Keratinocyte (primary cell): ENCODE results near the gene CCNY. TPM values are rescaled to one million over a fixed set of nuclear protein-coding genes. Genes with fewer than 3 reads are reported as not detected.

ENCODE experiments used
- DNase-seq: peaks from one replicate; pipeline ENCODE4 v3.0.0-alpha.2; 2011; ENCODE audit warnings: low read depth, missing footprints, low spot score
- FAIRE-seq: peaks from 2 replicates; lab custom pipeline; 2011; peaks lifted over from hg19 to GRCh38; lab: Jason Lieb, UNC
- H2AFZ ChIP-seq: 2 replicates; pipeline ENCODE4 v1.6.0; 2012; ENCODE audit warnings: low read length, control low read depth, inconsistent platforms; ENCODE audit not compliant: control insufficient read depth
- H3K27ac ChIP-seq: 2 replicates; pipeline ENCODE4 v1.5.1; 2011; ENCODE audit warnings: low read length; ENCODE audit not compliant: control insufficient read depth, insufficient read depth
- H3K27me3 ChIP-seq: 3 replicates; pipeline ENCODE4 v1.6.0; 2011; ENCODE audit warnings: low read length; ENCODE audit not compliant: control insufficient read depth, insufficient read depth; ENCODE audit errors: extremely low read depth
- H3K36me3 ChIP-seq, 2 experiments: 2 replicates in 1 of 2; 3 replicates in 1 of 2; pipeline ENCODE4 v1.5.1; 2011; ENCODE audit warnings: low read length in 2 of 2, mild to moderate bottlenecking in 1 of 2; ENCODE audit not compliant: control insufficient read depth in 2 of 2, insufficient read depth in 2 of 2; ENCODE audit errors: extremely low read depth in 1 of 2
- H3K4me1 ChIP-seq: 3 replicates; pipeline ENCODE4 v1.5.1; 2011; ENCODE audit warnings: low read length; ENCODE audit not compliant: control insufficient read depth, insufficient read depth; ENCODE audit errors: extremely low read depth
- H3K4me2 ChIP-seq: 3 replicates; pipeline ENCODE4 v1.6.0; 2011; ENCODE audit warnings: low read depth, low read length; ENCODE audit not compliant: control insufficient read depth, insufficient read depth; ENCODE audit errors: extremely low read depth
- H3K4me3 ChIP-seq, 3 experiments: fragments of 200-600 bp in 1 of 3; sonication (generic) in 1 of 3; 2 replicates in 2 of 3; 3 replicates in 1 of 3; pipeline ENCODE4 v1.5.1; 2011 to 2016; ENCODE audit warnings: low read length in 3 of 3, mild to moderate bottlenecking in 3 of 3, control low read depth in 2 of 3, inconsistent platforms in 1 of 3, low read depth in 1 of 3, mixed read lengths in 1 of 3, mixed run types in 1 of 3, moderate library complexity in 1 of 3; ENCODE audit not compliant: control insufficient read depth in 2 of 3, insufficient read depth in 2 of 3; ENCODE audit errors: extremely low read depth in 1 of 3
- H3K79me2 ChIP-seq: 2 replicates; pipeline ENCODE4 v1.6.0; 2012; ENCODE audit warnings: low read length; ENCODE audit not compliant: control insufficient read depth, insufficient read depth
- H3K9ac ChIP-seq: 3 replicates; pipeline ENCODE4 v1.6.0; 2011; ENCODE audit warnings: low read length; ENCODE audit not compliant: control insufficient read depth, insufficient read depth; ENCODE audit errors: extremely low read depth
- H3K9me1 ChIP-seq: 3 replicates; pipeline ENCODE4 v1.6.0; 2011; ENCODE audit warnings: low read length; ENCODE audit not compliant: control insufficient read depth, insufficient read depth; ENCODE audit errors: extremely low read depth
- H3K9me3 ChIP-seq: 2 replicates; pipeline ENCODE4 v1.5.1; 2012; ENCODE audit warnings: low read depth, low read length; ENCODE audit not compliant: control insufficient read depth
- H4K20me1 ChIP-seq: 3 replicates; pipeline ENCODE4 v1.6.0; 2011; ENCODE audit warnings: low read length; ENCODE audit not compliant: control insufficient read depth, insufficient read depth; ENCODE audit errors: extremely low read depth
- EZH2 ChIP-seq: IDR thresholded peaks from one replicate; pipeline ENCODE4 v1.6.1; 2012; ENCODE audit warnings: inconsistent platforms, mild to moderate bottlenecking, low read length, moderate library complexity
- dilution Hi-C: fragments of 300-500 bp; cut with MboI; formaldehyde crosslinking; loops from one replicate; pipeline ENCODE4 v1.7.0; 2020; ENCODE audit warnings: low sequenced_read_pairs; ENCODE audit not compliant: extremely low pct_ligation_motif_present
- polyA plus RNA-seq, 5 experiments: library from polyadenylated mRNA; depleted of rRNA in 3 of 5; stranded (reverse) in 3 of 5; stranded (forward) in 1 of 5; unstranded in 1 of 5; fragments of >200 nt; gene quantifications; 1 replicate in 1 of 5; 2 replicates in 3 of 5; 3 replicates in 1 of 5; pipeline versions ENCODE4 v1.2.1 to v1.2.3, GENCODE V29; 2011 to 2012; ENCODE audit warnings: missing spikeins in 2 of 5, low read depth in 1 of 5, low replicate concordance in 1 of 5
- TF ChIP-seq, protein P1 (sequence below), 3 experiments: IDR thresholded peaks in 1 of 3; conservative IDR thresholded peaks in 1 of 3; optimal IDR thresholded peaks in 1 of 3; 2 replicates in 2 of 3; 3 replicates in 1 of 3; pipeline versions ENCODE3 to v1.5.1; 2011; ENCODE audit warnings: low read length in 3 of 3, mild to moderate bottlenecking in 3 of 3, moderate library complexity in 2 of 3, control low read depth in 1 of 3, inconsistent platforms in 1 of 3; ENCODE audit not compliant: insufficient read depth in 2 of 3; ENCODE audit errors: extremely low read depth in 1 of 3

The CCNY gene
- polyA plus RNA-seq, 1 donor (not counting 4 experiments of a cell fraction or from before 2014, with no cell fraction given), result 58.9 TPM

DNA sequence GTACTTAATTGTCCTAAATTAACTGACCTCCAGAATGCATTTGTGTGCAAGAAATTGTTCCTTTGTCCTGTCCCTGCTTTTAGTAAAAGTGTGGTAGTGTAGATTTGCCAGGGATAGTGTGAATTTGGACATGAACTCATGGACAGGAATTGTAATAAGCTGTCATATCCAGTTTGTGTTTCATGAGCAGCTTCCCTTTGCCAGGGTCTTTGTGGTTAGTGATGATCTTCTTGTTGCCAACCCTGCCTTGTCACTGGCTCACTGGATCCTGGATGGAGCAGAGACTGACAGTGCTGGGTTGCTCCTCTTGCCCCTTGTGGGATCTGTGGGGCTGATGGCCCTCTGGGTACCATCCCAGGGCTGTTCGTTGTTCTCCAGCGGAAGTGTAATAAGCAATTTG, 110.1 kb downstream of the CCNY start:
- no peak overlapping the region for H2AFZ ChIP-seq
- peaks cover 69% of the 10 kb centered on the region for H3K79me2 ChIP-seq
- H3K27me3 ChIP-seq, result no peaks in the 10 kb centered on the region
- H3K9ac ChIP-seq, result no peak overlapping the region
- H3K27ac ChIP-seq, result no peak overlapping the region
- no peak for DNase-seq
- H3K4me1 ChIP-seq, result peaks cover 50% of the 10 kb centered on the region
- no peaks in the 10 kb centered on the region for H3K36me3 ChIP-seq
- no peak overlapping the region for H3K4me2 ChIP-seq
- peaks cover 2% of the 10 kb centered on the region for H3K9me1 ChIP-seq
- dilution Hi-C loops, result no loop called here
- no peaks in the 10 kb centered on the region for H4K20me1 ChIP-seq
- peaks cover 13% of the 10 kb centered on the region for H3K9me3 ChIP-seq
- TF ChIP-seq, protein P1, sequence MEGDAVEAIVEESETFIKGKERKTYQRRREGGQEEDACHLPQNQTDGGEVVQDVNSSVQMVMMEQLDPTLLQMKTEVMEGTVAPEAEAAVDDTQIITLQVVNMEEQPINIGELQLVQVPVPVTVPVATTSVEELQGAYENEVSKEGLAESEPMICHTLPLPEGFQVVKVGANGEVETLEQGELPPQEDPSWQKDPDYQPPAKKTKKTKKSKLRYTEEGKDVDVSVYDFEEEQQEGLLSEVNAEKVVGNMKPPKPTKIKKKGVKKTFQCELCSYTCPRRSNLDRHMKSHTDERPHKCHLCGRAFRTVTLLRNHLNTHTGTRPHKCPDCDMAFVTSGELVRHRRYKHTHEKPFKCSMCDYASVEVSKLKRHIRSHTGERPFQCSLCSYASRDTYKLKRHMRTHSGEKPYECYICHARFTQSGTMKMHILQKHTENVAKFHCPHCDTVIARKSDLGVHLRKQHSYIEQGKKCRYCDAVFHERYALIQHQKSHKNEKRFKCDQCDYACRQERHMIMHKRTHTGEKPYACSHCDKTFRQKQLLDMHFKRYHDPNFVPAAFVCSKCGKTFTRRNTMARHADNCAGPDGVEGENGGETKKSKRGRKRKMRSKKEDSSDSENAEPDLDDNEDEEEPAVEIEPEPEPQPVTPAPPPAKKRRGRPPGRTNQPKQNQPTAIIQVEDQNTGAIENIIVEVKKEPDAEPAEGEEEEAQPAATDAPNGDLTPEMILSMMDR (optimal IDR thresholded peaks at IDR 0.05 in 1 of 3, IDR thresholded peaks at IDR 0.05 in 1 of 3, conservative IDR thresholded peaks at IDR 0.05 in 1 of 3; ENCODE audit: extremely low read depth in 1 of 3, insufficient read depth in 2 of 3, low read length in 3 of 3), result no peak
- no peak overlapping the region for H3K4me3 ChIP-seq
- FAIRE-seq, result no peak

DNA sequence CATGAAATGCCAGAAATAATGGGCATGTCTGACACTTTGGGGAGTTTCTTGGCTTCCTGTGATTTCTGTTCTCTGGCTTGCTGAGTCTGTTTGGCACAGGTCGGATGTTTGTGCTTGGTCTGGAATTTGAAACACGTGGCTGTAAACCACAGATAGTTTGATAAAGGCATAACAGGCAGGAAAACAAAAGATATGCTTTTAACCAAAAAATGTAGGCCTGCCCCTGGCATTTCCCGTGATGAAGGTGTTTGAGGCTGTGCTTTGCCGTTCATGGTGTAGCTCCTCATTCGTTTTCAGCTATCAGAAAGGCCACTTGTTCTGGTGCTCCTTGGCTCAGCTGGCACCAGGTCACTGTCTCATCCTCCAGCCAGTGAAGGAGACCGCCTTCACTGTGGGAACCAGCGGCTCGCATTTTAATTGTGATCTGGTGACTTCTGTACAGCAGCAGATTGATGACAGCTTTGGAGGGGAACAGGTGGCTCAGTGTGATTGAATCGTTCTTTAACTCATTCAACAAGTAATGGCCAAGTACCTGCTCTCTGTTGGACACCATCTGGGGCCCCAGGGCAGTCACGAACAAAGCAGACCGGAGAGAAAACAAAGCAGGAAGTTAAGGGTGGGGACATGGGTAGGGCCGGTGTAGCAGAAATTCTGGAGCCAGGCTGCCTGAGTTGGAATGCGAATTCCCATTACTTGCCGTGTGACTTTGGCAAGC, 111.5 kb downstream of the CCNY start:
- no peak overlapping the region for H2AFZ ChIP-seq
- no peaks in the 10 kb centered on the region for H4K20me1 ChIP-seq
- H3K79me2 ChIP-seq, result peaks cover 69% of the 10 kb centered on the region
- dilution Hi-C loops, result no loop called here
- H3K4me2 ChIP-seq, result peak overlapping the region; percentile 93
- peaks cover 2% of the 10 kb centered on the region for H3K9me1 ChIP-seq
- H3K27ac ChIP-seq, result peak overlapping the region; percentile 82
- H3K9ac ChIP-seq, result peak overlapping the region; percentile 57
- DNase-seq (no peak), FAIRE-seq (peak; percentile 94)
- peaks cover 53% of the 10 kb centered on the region for H3K4me1 ChIP-seq
- H3K27me3 ChIP-seq, result no peaks in the 10 kb centered on the region
- H3K36me3 ChIP-seq, result no peaks in the 10 kb centered on the region
- TF ChIP-seq, protein P1 (optimal IDR thresholded peaks at IDR 0.05 in 1 of 3, IDR thresholded peaks at IDR 0.05 in 1 of 3, conservative IDR thresholded peaks at IDR 0.05 in 1 of 3; ENCODE audit: extremely low read depth in 1 of 3, insufficient read depth in 2 of 3, low read length in 3 of 3), result no peak
- TF ChIP-seq EZH2, result no peak
- H3K4me3 ChIP-seq, result peak overlapping the region; percentile 9 to 50 (median 47)
- peaks cover 12% of the 10 kb centered on the region for H3K9me3 ChIP-seq
